Activated naive CD4-positive, alpha-beta T cell treated with anti-CD3 and anti-CD28 coated beads, Interleukin-2, amount 10 ng/mL, durations not matched to agents 7 days and 5 days (primary cell): Measurements from ENCODE around the gene SCN1A.
"Not testable (repeated sequence)": the region's sequence is repeated elsewhere in the genome, so short reads cannot be mapped to it uniquely, and the experiment has no call there.

Experiments
- CTCF ChIA-PET: fragments of 350-600 bp; sonication (Branson Sonifier 250); formaldehyde crosslinking; loops from one replicate; lab custom pipeline; 2021; ENCODE audit warnings: antibody characterized with exemption; lab: Charles Lee
- DNase-seq: peaks from one replicate; pipeline ENCODE4 v3.0.0-alpha.2; 2020
- H3K27ac Mint-ChIP-seq: one replicate; pipeline ENCODE4 v1.8.0; 2021; ENCODE audit warnings: mild to moderate bottlenecking, moderate library complexity, mixed read lengths
- H3K27me3 Mint-ChIP-seq: one replicate; pipeline ENCODE4 v1.8.0; 2021; ENCODE audit warnings: mild to moderate bottlenecking, mixed read lengths
- H3K36me3 Mint-ChIP-seq: one replicate; pipeline ENCODE4 v1.8.0; 2021; ENCODE audit warnings: mixed read lengths
- H3K4me1 Mint-ChIP-seq: one replicate; pipeline ENCODE4 v1.8.0; 2021; ENCODE audit warnings: mixed read lengths
- H3K4me3 Mint-ChIP-seq: one replicate; pipeline ENCODE4 v1.8.0; 2021; ENCODE audit warnings: mild to moderate bottlenecking, moderate library complexity, mixed read lengths
- H3K9me3 Mint-ChIP-seq: one replicate; pipeline ENCODE4 v1.8.0; 2021; ENCODE audit warnings: mixed read lengths

Gene SCN1A

GRCh38 chr2:166032361-166032760 is 95.5 kb downstream of the SCN1A start:
- Mint-ChIP-seq H3K9me3 (no peaks in the 10 kb centered on the region), H3K4me1 (no peaks in the 10 kb centered on the region), H3K36me3 (no peaks in the 10 kb centered on the region), H3K27me3 (no peaks in the 10 kb centered on the region), H3K27ac (no peak overlapping the region), H3K4me3 (no peak overlapping the region)
- CTCF ChIA-PET = no interaction called here
- DNase-seq = no peak

GRCh38 chr2:166031054-166031453 is 96.8 kb downstream of the SCN1A start:
- Mint-ChIP-seq H3K9me3 (no peaks in the 10 kb centered on the region), H3K4me1 (no peaks in the 10 kb centered on the region), H3K27me3 (no peaks in the 10 kb centered on the region), H3K27ac (no peak overlapping the region), H3K36me3 (no peaks in the 10 kb centered on the region), H3K4me3 (no peak overlapping the region)
- CTCF ChIA-PET = interaction anchor here (0.8 kb wide), 1 partner anchor 15 kb away, joined by 3 read pairs; no protein-coding TSS in a partner anchor
- DNase-seq = no peak

GRCh38 chr2:166025313-166025712 is 102.5 kb downstream of the SCN1A start:
- Mint-ChIP-seq H3K27me3 (no peaks in the 10 kb centered on the region), H3K27ac (no peak overlapping the region), H3K36me3 (no peaks in the 10 kb centered on the region), H3K4me1 (no peaks in the 10 kb centered on the region), H3K9me3 (no peaks in the 10 kb centered on the region), H3K4me3 (no peak overlapping the region)
- CTCF ChIA-PET = no interaction called here
- DNase-seq = no peak

GRCh38 chr2:166017208-166017607 is 110.6 kb downstream of the SCN1A start:
- CTCF ChIA-PET = no interaction called here
- no peaks in the 10 kb centered on the region for H3K36me3 Mint-ChIP-seq
- no peak overlapping the region for H3K27ac Mint-ChIP-seq

GRCh38 chr2:166013878-166014277 is 113.9 kb downstream of the SCN1A start:
- Mint-ChIP-seq H3K27me3 (no peaks in the 10 kb centered on the region), H3K9me3 (no peaks in the 10 kb centered on the region), H3K27ac (no peak overlapping the region), H3K4me1 (no peaks in the 10 kb centered on the region), H3K36me3 (no peaks in the 10 kb centered on the region), H3K4me3 (no peak overlapping the region)
- DNase-seq = no peak
- CTCF ChIA-PET = no interaction called here

More at GRCh38 chr2:166017208-166017607, 110.6 kb downstream of the SCN1A start:
- no peak for DNase-seq
- Mint-ChIP-seq H3K4me3 (no peak overlapping the region), H3K4me1 (no peaks in the 10 kb centered on the region), H3K27me3 (no peaks in the 10 kb centered on the region), H3K9me3 (no peaks in the 10 kb centered on the region)

GRCh38 chr2:166011660-166012059 is 116.2 kb downstream of the SCN1A start:
- no peak for DNase-seq
- Mint-ChIP-seq H3K27ac (no peak overlapping the region), H3K27me3 (no peaks in the 10 kb centered on the region)

GRCh38 chr2:166000401-166000800 is 127.4 kb downstream of the SCN1A start:
- H3K36me3 Mint-ChIP-seq = no peaks in the 10 kb centered on the region
- CTCF ChIA-PET = no interaction called here
- no peak for DNase-seq
- no peak overlapping the region for H3K27ac Mint-ChIP-seq
- no peak overlapping the region for H3K4me3 Mint-ChIP-seq
- H3K27me3 Mint-ChIP-seq = no peaks in the 10 kb centered on the region
- H3K9me3 Mint-ChIP-seq = no peaks in the 10 kb centered on the region
- H3K4me1 Mint-ChIP-seq = no peaks in the 10 kb centered on the region

More at GRCh38 chr2:166011660-166012059, 116.2 kb downstream of the SCN1A start:
- Mint-ChIP-seq H3K9me3 (no peaks in the 10 kb centered on the region), H3K36me3 (no peaks in the 10 kb centered on the region), H3K4me1 (no peaks in the 10 kb centered on the region), H3K4me3 (no peak overlapping the region)
- CTCF ChIA-PET = no interaction called here

GRCh38 chr2:165990846-165991245 is 137.0 kb downstream of the SCN1A start:
- Mint-ChIP-seq H3K9me3 (no peaks in the 10 kb centered on the region), H3K4me1 (no peaks in the 10 kb centered on the region), H3K27ac (no peak overlapping the region), H3K36me3 (no peaks in the 10 kb centered on the region), H3K4me3 (no peak overlapping the region), H3K27me3 (peaks cover 7% of the 10 kb centered on the region)
- DNase-seq = no peak
- CTCF ChIA-PET = no interaction called here

GRCh38 chr2:165989851-165990250 is 138.0 kb downstream of the SCN1A start:
- CTCF ChIA-PET = no interaction called here
- H3K36me3 Mint-ChIP-seq = no peaks in the 10 kb centered on the region
- no peak overlapping the region for H3K27ac Mint-ChIP-seq
- no peak overlapping the region for H3K4me3 Mint-ChIP-seq
- DNase-seq = no peak
- no peaks in the 10 kb centered on the region for H3K9me3 Mint-ChIP-seq
- H3K4me1 Mint-ChIP-seq = no peaks in the 10 kb centered on the region
- peaks cover 7% of the 10 kb centered on the region for H3K27me3 Mint-ChIP-seq

- DNase-seq = no peak
- peaks cover 7% of the 10 kb centered on the region for H3K27me3 Mint-ChIP-seq
- no peaks in the 10 kb centered on the region for H3K9me3 Mint-ChIP-seq
- no peak overlapping the region for H3K4me3 Mint-ChIP-seq
- H3K4me1 Mint-ChIP-seq = no peaks in the 10 kb centered on the region
- CTCF ChIA-PET = no interaction called here
- no peak overlapping the region for H3K27ac Mint-ChIP-seq
- no peaks in the 10 kb centered on the region for H3K36me3 Mint-ChIP-seq
Measured at GRCh38 chr2:165985120-165985519, 142.7 kb downstream of the SCN1A start.

GRCh38 chr2:165972161-165972560 is 155.7 kb downstream of the SCN1A start:
- H3K4me1 Mint-ChIP-seq, CTCF ChIA-PET, H3K27ac Mint-ChIP-seq, DNase-seq, H3K9me3 Mint-ChIP-seq, H3K36me3 Mint-ChIP-seq, H3K4me3 Mint-ChIP-seq, H3K27me3 Mint-ChIP-seq: not testable (repeated sequence)

- H3K9me3 Mint-ChIP-seq = no peaks in the 10 kb centered on the region
- no peak overlapping the region for H3K27ac Mint-ChIP-seq
- H3K4me3 Mint-ChIP-seq = no peak overlapping the region
- no peaks in the 10 kb centered on the region for H3K27me3 Mint-ChIP-seq
- CTCF ChIA-PET = no interaction called here
- H3K36me3 Mint-ChIP-seq = no peaks in the 10 kb centered on the region
- H3K4me1 Mint-ChIP-seq = no peaks in the 10 kb centered on the region
- no peak for DNase-seq
Measured at GRCh38 chr2:165970663-165971062, 157.2 kb downstream of the SCN1A start.

- no peak overlapping the region for H3K27ac Mint-ChIP-seq
- no peaks in the 10 kb centered on the region for H3K4me1 Mint-ChIP-seq
- H3K27me3 Mint-ChIP-seq = no peaks in the 10 kb centered on the region
- CTCF ChIA-PET = no interaction called here
- H3K9me3 Mint-ChIP-seq = no peaks in the 10 kb centered on the region
- no peak for DNase-seq
- no peaks in the 10 kb centered on the region for H3K36me3 Mint-ChIP-seq
- no peak overlapping the region for H3K4me3 Mint-ChIP-seq
Measured at GRCh38 chr2:165969227-165969626, 158.6 kb downstream of the SCN1A start.

- no peak overlapping the region for H3K27ac Mint-ChIP-seq
- H3K36me3 Mint-ChIP-seq = no peaks in the 10 kb centered on the region
- DNase-seq = no peak
- CTCF ChIA-PET = no interaction called here
- no peak overlapping the region for H3K4me3 Mint-ChIP-seq
- no peaks in the 10 kb centered on the region for H3K4me1 Mint-ChIP-seq
- no peaks in the 10 kb centered on the region for H3K9me3 Mint-ChIP-seq
- no peaks in the 10 kb centered on the region for H3K27me3 Mint-ChIP-seq
Measured at GRCh38 chr2:165967746-165968145, 160.1 kb downstream of the SCN1A start.

- Mint-ChIP-seq H3K9me3 (no peaks in the 10 kb centered on the region), H3K4me3 (no peak overlapping the region), H3K36me3 (no peaks in the 10 kb centered on the region), H3K27me3 (no peaks in the 10 kb centered on the region), H3K27ac (no peak overlapping the region), H3K4me1 (no peaks in the 10 kb centered on the region)
- no peak for DNase-seq
- CTCF ChIA-PET = no interaction called here
Measured at GRCh38 chr2:165961818-165962217, 166.0 kb downstream of the SCN1A start.

GRCh38 chr2:165959371-165959770 is 168.4 kb downstream of the SCN1A start:
- no peaks in the 10 kb centered on the region for H3K9me3 Mint-ChIP-seq
- CTCF ChIA-PET = interaction anchor here (0.7 to 0.9 kb wide), 2 partner anchors 18 to 25 kb away, joined by 3 read pairs; no protein-coding TSS in a partner anchor
- H3K27me3 Mint-ChIP-seq = no peaks in the 10 kb centered on the region
- H3K4me1 Mint-ChIP-seq = peaks cover 11% of the 10 kb centered on the region
- no peak overlapping the region for H3K4me3 Mint-ChIP-seq
- H3K27ac Mint-ChIP-seq = no peak overlapping the region
- no peak for DNase-seq
- no peaks in the 10 kb centered on the region for H3K36me3 Mint-ChIP-seq
